ENCODE data around the gene DCAF16.

DNA sequence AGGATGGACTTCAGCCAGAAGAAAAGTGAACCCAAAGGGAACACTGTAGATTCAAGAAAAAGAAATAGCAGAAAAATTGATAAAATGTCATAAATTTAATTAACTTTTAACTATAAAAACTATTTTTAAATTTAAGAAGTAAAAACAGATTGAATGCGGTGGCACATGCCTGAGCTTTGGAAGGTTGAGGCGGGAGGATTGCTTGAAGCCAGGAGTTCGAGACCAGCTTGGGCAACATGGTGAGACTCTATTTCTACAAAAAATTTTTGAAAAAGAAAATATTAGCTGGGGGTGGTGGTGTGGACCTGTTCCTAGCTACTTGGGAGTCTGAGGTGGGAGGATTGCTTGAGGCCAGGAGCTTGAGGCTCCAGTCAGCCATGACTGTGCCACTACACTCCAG lies 32.1 kb downstream of the DCAF16 start:
- TF ChIP-seq, protein P1, sequence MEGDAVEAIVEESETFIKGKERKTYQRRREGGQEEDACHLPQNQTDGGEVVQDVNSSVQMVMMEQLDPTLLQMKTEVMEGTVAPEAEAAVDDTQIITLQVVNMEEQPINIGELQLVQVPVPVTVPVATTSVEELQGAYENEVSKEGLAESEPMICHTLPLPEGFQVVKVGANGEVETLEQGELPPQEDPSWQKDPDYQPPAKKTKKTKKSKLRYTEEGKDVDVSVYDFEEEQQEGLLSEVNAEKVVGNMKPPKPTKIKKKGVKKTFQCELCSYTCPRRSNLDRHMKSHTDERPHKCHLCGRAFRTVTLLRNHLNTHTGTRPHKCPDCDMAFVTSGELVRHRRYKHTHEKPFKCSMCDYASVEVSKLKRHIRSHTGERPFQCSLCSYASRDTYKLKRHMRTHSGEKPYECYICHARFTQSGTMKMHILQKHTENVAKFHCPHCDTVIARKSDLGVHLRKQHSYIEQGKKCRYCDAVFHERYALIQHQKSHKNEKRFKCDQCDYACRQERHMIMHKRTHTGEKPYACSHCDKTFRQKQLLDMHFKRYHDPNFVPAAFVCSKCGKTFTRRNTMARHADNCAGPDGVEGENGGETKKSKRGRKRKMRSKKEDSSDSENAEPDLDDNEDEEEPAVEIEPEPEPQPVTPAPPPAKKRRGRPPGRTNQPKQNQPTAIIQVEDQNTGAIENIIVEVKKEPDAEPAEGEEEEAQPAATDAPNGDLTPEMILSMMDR (IDR thresholded peaks at IDR 0.05 in 8 of 11, conservative IDR thresholded peaks at IDR 0.05 in 3 of 11), result no peak
- TF ChIP-seq POLR2AphosphoS5 (IDR thresholded peaks at IDR 0.05) (no peak), POLR2A (IDR thresholded peaks at IDR 0.05) (no peak)
